T-helper 2 cell (primary cell): ENCODE measurements around the gene ZNF25.
"Not testable (repeated sequence)": the region's sequence is repeated elsewhere in the genome, so short reads cannot be mapped to it uniquely, and the experiment has no call there.

Source experiments
- DNase-seq, 5 experiments: peaks; one replicate each; pipeline versions ENCODE4 v3.0.0 to v3.0.0-alpha.2; 2012 to 2022

The ZNF25 gene

DNA sequence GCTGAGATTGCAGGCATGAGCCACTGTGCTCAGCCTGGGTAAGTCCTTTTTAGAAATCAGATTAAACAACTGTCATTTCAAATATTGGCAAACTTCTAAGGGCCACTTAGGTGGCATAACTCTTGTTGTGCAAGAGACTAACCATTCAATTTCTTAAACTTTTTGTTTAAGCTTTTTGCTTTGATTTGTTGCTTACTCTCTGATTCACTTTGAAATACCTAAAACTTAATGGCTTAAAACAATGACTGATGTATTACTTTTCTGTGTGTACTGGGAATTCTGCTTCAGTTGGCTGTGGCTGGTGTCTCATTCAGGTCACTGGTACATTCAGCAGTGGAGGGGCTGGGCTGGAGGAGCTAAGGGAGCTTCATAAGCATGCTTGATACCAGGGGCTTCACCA, 28.9 kb downstream of the ZNF25 start:
- no peak for DNase-seq

DNA sequence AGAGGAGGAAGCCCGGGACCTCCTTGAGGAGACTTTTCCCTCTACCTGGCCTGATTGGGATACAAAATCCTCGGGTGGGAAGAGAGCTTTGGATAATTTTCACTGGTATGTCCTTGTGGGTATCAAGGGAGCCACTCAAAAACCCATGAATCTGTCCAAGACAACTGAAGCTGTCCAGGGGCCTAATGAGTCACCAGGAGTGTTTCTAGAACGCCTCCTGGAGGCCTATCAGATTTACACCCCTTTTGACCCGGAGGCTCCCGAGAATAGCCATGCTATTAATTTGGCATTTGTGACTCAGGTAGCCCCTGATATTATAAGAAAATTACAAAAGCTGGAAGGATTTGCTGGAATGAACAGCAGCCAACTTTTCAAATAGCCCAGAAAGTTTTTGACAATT, 38.6 kb downstream of the ZNF25 start:
- no peak for DNase-seq

GRCh38 chr10:37934791-37935190, 41.7 kb downstream of the ZNF25 start:
- DNase-seq: no peak

- DNase-seq: no peak
These were observed 46.0 kb downstream of the ZNF25 start for GRCh38 chr10:37930423-37930822.

GRCh38 chr10:37908165-37908564, 68.3 kb downstream of the ZNF25 start:
- not testable (repeated sequence) for DNase-seq

DNA sequence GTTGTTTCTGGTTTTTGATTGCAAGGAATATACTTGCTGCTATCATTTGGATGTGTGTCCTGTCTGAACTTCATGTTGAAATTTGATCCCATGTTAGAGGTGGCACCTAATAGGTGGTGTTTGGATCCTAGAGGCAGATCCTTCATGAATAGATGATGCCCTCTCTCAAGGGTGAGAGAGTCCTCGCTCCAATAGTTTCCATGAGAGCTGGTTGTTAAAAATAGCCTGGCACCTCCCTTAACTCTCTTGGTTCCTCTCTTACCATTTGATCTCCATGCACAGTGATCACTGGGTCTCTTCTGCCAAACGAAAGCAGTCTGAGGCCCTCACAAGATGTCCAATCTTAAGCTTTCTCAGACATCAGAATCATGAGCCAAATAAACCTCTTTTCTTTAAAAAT, 70.1 kb downstream of the ZNF25 start:
- no peak for DNase-seq
